HG03565 (cell line): ENCODE measurements around the gene GRIA3.
"Not testable (repeated sequence)": the region's sequence is repeated elsewhere in the genome, so short reads cannot be mapped to it uniquely, and the experiment has no call there.

Experiments used
- ATAC-seq: cut with Tn5 transposase; IDR thresholded peaks from one replicate; pipeline ENCODE4 v1.9.1; 2021; ENCODE audit warnings: mild to moderate bottlenecking, moderate library complexity; ENCODE audit not compliant: unreplicated experiment

Gene GRIA3

GRCh38 chrX:123513585-123514278 is 329.7 kb downstream of the GRIA3 start:
- no peak for ATAC-seq

- ATAC-seq, result not testable (repeated sequence)
These were observed 330.2 kb downstream of the GRIA3 start for GRCh38 chrX:123514279-123514640.

- no peak for ATAC-seq
These were observed 334.7 kb downstream of the GRIA3 start for GRCh38 chrX:123518791-123519190.

- peak; percentile 68 for ATAC-seq
These were observed 341.1 kb downstream of the GRIA3 start for GRCh38 chrX:123525123-123525725.

GRCh38 chrX:123530726-123531125 is 346.6 kb downstream of the GRIA3 start:
- ATAC-seq, result not testable (repeated sequence)
